SU-DHL-6 (cell line): ENCODE measurements around the gene NRF1.

Experiments used
- CTCF ChIP-seq: fragments of 200-600 bp; sonication (generic); IDR thresholded peaks from one replicate; pipeline ENCODE4 v1.5.1; 2017; ENCODE audit warnings: antibody characterized with exemption, mild to moderate bottlenecking, low read length, moderate library complexity; ENCODE audit not compliant: insufficient read depth, poor library complexity, severe bottlenecking
- EZH2phosphoT487 ChIP-seq: fragments of 200-600 bp; sonication (generic), shearing (Covaris generic); conservative IDR thresholded peaks from 2 replicates; pipeline ENCODE4 v1.6.1; 2018; ENCODE audit warnings: mild to moderate bottlenecking, antibody characterized with exemption, low read length, moderate library complexity, mixed read lengths

- no peak for TF ChIP-seq CTCF
- no peak for TF ChIP-seq EZH2phosphoT487
Measured at GRCh38 chr7:129609666-129610065, 1.9 kb upstream of the NRF1 start.
